GM12878 (cell line): ENCODE data around the gene RAB37. TPM values are rescaled to one million over a fixed set of nuclear protein-coding genes. Genes with fewer than 3 reads are reported as not detected.

Experiments
- ATAC-seq: fragments of 200-7000 bp; cut with Tn5 transposase; 3 replicates; pipeline ENCODE4 v1.9.1; 2020; ENCODE audit warnings: mild to moderate bottlenecking, moderate library complexity
- BruUV-seq: library from RNA; stranded (reverse); fragments of 400-500 nt; replicated peaks from 2 replicates; lab custom pipeline; 2021; lab: Mats Ljungman, UMichigan
- CTCF ChIA-PET: fragments of 300-600 bp; sonication (Branson Sonifier 250); formaldehyde crosslinking; extraction: SDS; loops from one replicate; lab custom pipeline; 2021; ENCODE audit warnings: inconsistent platforms; lab: Yijun Ruan, JAX
- POLR2A ChIA-PET: fragments of 350-600 bp; formaldehyde crosslinking; extraction: SDS; loops from one replicate; lab custom pipeline; 2021; ENCODE audit warnings: inconsistent platforms; lab: Charles Lee
- RAD21 ChIA-PET: fragments of 300-600 bp; sonication (Branson Sonifier 250); formaldehyde crosslinking; loops from one replicate; lab custom pipeline; 2023; ENCODE audit warnings: antibody characterized with exemption; ENCODE audit not compliant: unreplicated experiment; lab: Charles Lee
- SMC1A ChIA-PET: fragments of 300-600 bp; sonication (Branson Sonifier 250); formaldehyde crosslinking; loops from one replicate; lab custom pipeline; 2023; ENCODE audit not compliant: unreplicated experiment, uncharacterized antibody; lab: Charles Lee
- DNase-seq: peaks from one replicate; pipeline ENCODE4 v3.0.0-alpha.2; 2011; ENCODE audit warnings: low read depth, low spot score
- FAIRE-seq: peaks from 3 replicates; lab custom pipeline; 2011; peaks lifted over from hg19 to GRCh38; lab: Jason Lieb, UNC
- H2AFZ ChIP-seq: 2 replicates; pipeline ENCODE4 v1.6.0; 2011; ENCODE audit warnings: low read depth, low read length, control low read depth; ENCODE audit not compliant: control insufficient read depth
- H3K27ac ChIP-seq: 2 replicates; pipeline ENCODE4 v1.5.1; 2011; ENCODE audit warnings: control low read depth; ENCODE audit not compliant: control insufficient read depth, insufficient read depth
- H3K27me3 ChIP-seq, 2 experiments: replicated peaks in 1 of 2; 2 replicates each; pipeline versions ENCODE4 v1.6.0 to v1.6.1; 2011; ENCODE audit warnings: low read length in 1 of 2; ENCODE audit not compliant: control insufficient read depth in 2 of 2, insufficient read depth in 2 of 2
- H3K36me3 ChIP-seq, 2 experiments: 2 replicates each; pipeline ENCODE4 v1.5.1; 2011; ENCODE audit warnings: low read length in 1 of 2; ENCODE audit not compliant: control insufficient read depth in 2 of 2, insufficient read depth in 2 of 2
- H3K4me1 ChIP-seq: 2 replicates; pipeline ENCODE4 v1.6.1; 2011; ENCODE audit warnings: mild to moderate bottlenecking, low read length, moderate library complexity, mixed read lengths; ENCODE audit not compliant: control insufficient read depth, insufficient read depth
- H3K4me2 ChIP-seq: 2 replicates; pipeline ENCODE4 v1.6.0; 2011; ENCODE audit warnings: control low read depth; ENCODE audit not compliant: control insufficient read depth, insufficient read depth
- H3K4me3 ChIP-seq: fragments of 200-600 bp; sonication (generic); 2 replicates; pipeline ENCODE4 v1.5.1; 2016
- H3K79me2 ChIP-seq: 2 replicates; pipeline ENCODE4 v1.6.0; 2011; ENCODE audit warnings: low read length; ENCODE audit not compliant: control insufficient read depth, insufficient read depth
- H3K9ac ChIP-seq: 2 replicates; pipeline ENCODE4 v1.8.0; 2011; ENCODE audit warnings: low read length, control low read depth, mixed read lengths; ENCODE audit not compliant: control insufficient read depth, insufficient read depth
- H3K9me3 ChIP-seq: replicated peaks from 3 replicates; pipeline ENCODE4 v1.5.1; 2011; ENCODE audit warnings: mild to moderate bottlenecking, low read length; ENCODE audit not compliant: control insufficient read depth, insufficient read depth
- H4K20me1 ChIP-seq: 2 replicates; pipeline ENCODE4 v1.6.0; 2011; ENCODE audit not compliant: control insufficient read depth, insufficient read depth
- BMI1 ChIP-seq: fragments of 450-650 bp; IDR thresholded peaks from 2 replicates; pipeline ENCODE4 v1.6.1; 2016; ENCODE audit warnings: mild to moderate bottlenecking, moderate library complexity, borderline replicate concordance
- CHD1 ChIP-seq: IDR thresholded peaks from 2 replicates; pipeline ENCODE4 v1.6.1; 2012; ENCODE audit warnings: low read depth, low read length, improper control_type of control experiment
- MEF2A ChIP-seq: IDR thresholded peaks from 2 replicates; pipeline ENCODE4 v1.6.1; 2011; ENCODE audit warnings: low read depth, mild to moderate bottlenecking, low read length, moderate library complexity; ENCODE audit not compliant: insufficient read depth
- RCOR1 ChIP-seq: conservative IDR thresholded peaks from 2 replicates; pipeline ENCODE4 v1.6.1; 2012; ENCODE audit warnings: low read depth, low read length, improper control_type of control experiment
- SIN3A ChIP-seq: IDR thresholded peaks from 2 replicates; pipeline ENCODE4 v1.6.1; 2012; ENCODE audit warnings: low read depth, low read length, improper control_type of control experiment
- STAT1 ChIP-seq: fragments of 450-650 bp; conservative IDR thresholded peaks from 2 replicates; pipeline ENCODE4 v1.6.1; 2014; ENCODE audit warnings: antibody characterized with exemption, mild to moderate bottlenecking
- ZNF384 ChIP-seq: IDR thresholded peaks from 2 replicates; pipeline ENCODE4 v1.6.1; 2012; ENCODE audit warnings: low read depth, mild to moderate bottlenecking, low read length, improper control_type of control experiment, borderline replicate concordance
- WGBS: methylation state at CpG from one replicate; pipeline ENCODE4 v1.1.6; 2016; ENCODE audit warnings: low lambda C conversion rate; ENCODE audit not compliant: insufficient replicate concordance, insufficient coverage; ENCODE audit errors: missing lambda C conversion rate; 5-methylcytosine and 5-hydroxymethylcytosine counted together
- in situ Hi-C: fragments of 300-500 bp; cut with MboI; formaldehyde crosslinking; loops from 9 replicates; pipeline ENCODE4 v1.14.3; 2018; ENCODE audit warnings: mixed read lengths
- intact Hi-C: fragments of 100-400 bp; cut with micrococcal nuclease; formaldehyde crosslinking; loops from one replicate; pipeline ENCODE4 v1.14.2; 2022; ENCODE audit not compliant: unreplicated experiment
- polyA plus RNA-seq, 11 experiments: library from polyadenylated mRNA; depleted of rRNA in 4 of 11; unstranded in 6 of 11; stranded (reverse) in 5 of 11; fragments of >200 nt; fragmentation: Nextera tagmentation in 4 of 11; fragmentation: Illumina TruSeq in 1 of 11; extraction: Ambion mirVana in 4 of 11; extraction: Trizol in 1 of 11; gene quantifications; 1 replicate in 1 of 11; 2 replicates in 10 of 11; pipeline versions ENCODE4 v1.2.1 to v1.2.3, GENCODE V29; 2011 to 2016; ENCODE audit warnings: inconsistent platforms in 2 of 11, missing spikeins in 2 of 11, low read depth in 1 of 11
- total RNA-seq, 4 experiments: library from RNA; depleted of rRNA in 3 of 4; stranded (reverse); fragments of >200 nt in 3 of 4; fragmentation: Illumina TruSeq in 1 of 4; extraction: Trizol in 1 of 4; gene quantifications; 2 replicates each; pipeline versions ENCODE4 v1.2.1 to v1.2.3, GENCODE V29; 2013 to 2021
- TF ChIP-seq, protein P1 (sequence below): fragments of 450-650 bp; formaldehyde crosslinking; IDR thresholded peaks from 2 replicates; pipeline ENCODE4 v1.4.0; 2022; ENCODE audit warnings: mild to moderate bottlenecking, moderate library complexity
- TF ChIP-seq, protein P2 (sequence below): IDR thresholded peaks from 2 replicates; pipeline ENCODE4 v1.6.1; 2012; ENCODE audit warnings: low read depth, low read length, improper control_type of control experiment

The RAB37 gene
- total and polyA plus RNA-seq, 10 of the 15 experiments (the other 5 are each of a cell fraction or from before 2014, with no cell fraction given), result 0.48 to 5.6 (median 1.7) TPM

DNA sequence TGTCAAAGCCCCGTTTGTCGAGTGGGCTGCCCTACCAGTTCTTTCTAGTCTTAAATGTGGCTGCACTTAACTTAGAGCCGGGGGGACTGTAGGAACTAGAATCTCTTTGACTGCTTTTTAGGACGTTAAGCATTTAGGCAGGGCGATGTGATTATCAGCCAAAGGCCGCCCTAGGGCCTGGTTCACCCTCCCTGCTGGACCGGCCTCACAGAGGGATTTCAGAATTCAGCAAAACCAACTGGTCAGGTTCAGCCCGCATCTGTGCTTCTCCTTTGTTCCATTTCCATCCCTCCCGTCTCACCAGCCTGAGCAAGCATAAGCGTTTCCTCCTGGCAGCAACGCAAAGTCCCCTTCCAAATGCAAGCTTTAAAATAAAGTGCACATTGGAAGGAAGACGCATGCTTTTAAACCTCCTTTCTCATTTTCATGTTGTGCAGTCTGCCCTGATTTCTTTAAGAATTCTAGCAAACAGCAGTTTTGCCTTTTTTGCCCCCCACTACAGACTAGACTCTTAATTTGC, 55.6 kb downstream of the RAB37 start:
- ChIA-PET POLR2A (no interaction called here), RAD21 (interaction anchor here (1.0 to 3.6 kb wide), 3 partner anchors 46 to 169 kb away, joined by 4 to 19 read pairs (median 6); no protein-coding TSS in a partner anchor), SMC1A (interaction anchor here (1.1 to 3.0 kb wide), 4 partner anchors 55 to 168 kb away, joined by 3 to 16 read pairs (median 6); partner anchors contain the start of gene RAB37), CTCF (interaction anchor here (1.0 to 5.4 kb wide), 11 partner anchors 9 to 169 kb away, joined by 3 to 90 read pairs (median 9); partner anchors contain the start of genes NAT9 and RAB37)
- no peaks in the 10 kb centered on the region for H3K9me3 ChIP-seq
- no peaks in the 10 kb centered on the region for H3K27me3 ChIP-seq
- DNase-seq (no peak), FAIRE-seq (no peak), ATAC-seq (no peak)
- intact Hi-C loops (loop anchor here (5.0 kb wide), 1 partner anchor 165 kb away; no protein-coding TSS in a partner anchor), in situ Hi-C loops (loop anchor here (5.0 kb wide), 1 partner anchor 65 kb away; the partner anchor contains the start of gene GRIN2C)
- 83% methylated on average over 12 of the region's 12 CpGs for WGBS
- BruUV-seq, result no TSS peak
- H3K4me2 ChIP-seq, result no peak overlapping the region
- no peak overlapping the region for H2AFZ ChIP-seq
- H3K4me3 ChIP-seq, result no peak overlapping the region
- H3K4me1 ChIP-seq, result no peaks in the 10 kb centered on the region
- no peak overlapping the region for H3K9ac ChIP-seq
- no peaks in the 10 kb centered on the region for H3K79me2 ChIP-seq
- TF ChIP-seq, protein P1, sequence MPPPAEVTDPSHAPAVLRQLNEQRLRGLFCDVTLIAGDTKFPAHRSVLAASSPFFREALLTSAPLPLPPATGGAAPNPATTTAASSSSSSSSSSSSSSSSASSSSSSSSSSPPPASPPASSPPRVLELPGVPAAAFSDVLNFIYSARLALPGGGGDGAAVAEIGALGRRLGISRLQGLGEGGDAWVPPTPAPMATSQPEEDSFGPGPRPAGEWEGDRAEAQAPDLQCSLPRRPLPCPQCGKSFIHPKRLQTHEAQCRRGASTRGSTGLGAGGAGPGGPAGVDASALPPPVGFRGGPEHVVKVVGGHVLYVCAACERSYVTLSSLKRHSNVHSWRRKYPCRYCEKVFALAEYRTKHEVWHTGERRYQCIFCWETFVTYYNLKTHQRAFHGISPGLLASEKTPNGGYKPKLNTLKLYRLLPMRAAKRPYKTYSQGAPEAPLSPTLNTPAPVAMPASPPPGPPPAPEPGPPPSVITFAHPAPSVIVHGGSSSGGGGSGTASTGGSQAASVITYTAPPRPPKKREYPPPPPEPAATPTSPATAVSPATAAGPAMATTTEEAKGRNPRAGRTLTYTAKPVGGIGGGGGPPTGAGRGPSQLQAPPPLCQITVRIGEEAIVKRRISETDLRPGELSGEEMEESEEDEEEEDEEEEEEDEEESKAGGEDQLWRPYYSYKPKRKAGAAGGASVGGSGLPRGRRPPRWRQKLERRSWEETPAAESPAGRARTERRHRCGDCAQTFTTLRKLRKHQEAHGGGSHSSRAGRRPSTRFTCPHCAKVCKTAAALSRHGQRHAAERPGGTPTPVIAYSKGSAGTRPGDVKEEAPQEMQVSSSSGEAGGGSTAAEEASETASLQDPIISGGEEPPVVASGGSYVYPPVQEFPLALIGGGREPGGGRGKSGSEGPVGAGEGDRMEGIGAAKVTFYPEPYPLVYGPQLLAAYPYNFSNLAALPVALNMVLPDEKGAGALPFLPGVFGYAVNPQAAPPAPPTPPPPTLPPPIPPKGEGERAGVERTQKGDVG (CRISPR knock-in tag), result no peak
- TF ChIP-seq, protein P2, sequence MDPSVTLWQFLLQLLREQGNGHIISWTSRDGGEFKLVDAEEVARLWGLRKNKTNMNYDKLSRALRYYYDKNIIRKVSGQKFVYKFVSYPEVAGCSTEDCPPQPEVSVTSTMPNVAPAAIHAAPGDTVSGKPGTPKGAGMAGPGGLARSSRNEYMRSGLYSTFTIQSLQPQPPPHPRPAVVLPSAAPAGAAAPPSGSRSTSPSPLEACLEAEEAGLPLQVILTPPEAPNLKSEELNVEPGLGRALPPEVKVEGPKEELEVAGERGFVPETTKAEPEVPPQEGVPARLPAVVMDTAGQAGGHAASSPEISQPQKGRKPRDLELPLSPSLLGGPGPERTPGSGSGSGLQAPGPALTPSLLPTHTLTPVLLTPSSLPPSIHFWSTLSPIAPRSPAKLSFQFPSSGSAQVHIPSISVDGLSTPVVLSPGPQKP, result no peak
- TF ChIP-seq CHD1, result no peak
- TF ChIP-seq RCOR1, result no peak
- TF ChIP-seq ZNF384, result no peak
- TF ChIP-seq STAT1, result no peak
- TF ChIP-seq MEF2A, result no peak
- no peak for TF ChIP-seq SIN3A
- TF ChIP-seq BMI1, result no peak
- no peak overlapping the region for H3K27ac ChIP-seq
- H3K36me3 ChIP-seq, result peaks cover 4 to 8% of the 10 kb centered on the region in 2 experiments; a peak in 3 of 4 replicates
- H4K20me1 ChIP-seq, result peaks cover 4% of the 10 kb centered on the region
